Liver (tissue), 2 donors: Measurements from ENCODE around the gene DCTN3.

ENCODE experiments used
- REST ChIP-seq: IDR thresholded peaks from 2 replicates; pipeline ENCODE4 v1.6.1; 2016; ENCODE audit warnings: antibody characterized with exemption, mild to moderate bottlenecking
- TF ChIP-seq, protein P1 (sequence below): fragments of 150-350 bp; IDR thresholded peaks from 2 replicates; pipeline ENCODE4 v1.5.1; 2017; ENCODE audit warnings: improper control_type of control experiment, low read depth, low read length; ENCODE audit not compliant: missing input control
- donor health status: healthy.

- TF ChIP-seq, protein P1, sequence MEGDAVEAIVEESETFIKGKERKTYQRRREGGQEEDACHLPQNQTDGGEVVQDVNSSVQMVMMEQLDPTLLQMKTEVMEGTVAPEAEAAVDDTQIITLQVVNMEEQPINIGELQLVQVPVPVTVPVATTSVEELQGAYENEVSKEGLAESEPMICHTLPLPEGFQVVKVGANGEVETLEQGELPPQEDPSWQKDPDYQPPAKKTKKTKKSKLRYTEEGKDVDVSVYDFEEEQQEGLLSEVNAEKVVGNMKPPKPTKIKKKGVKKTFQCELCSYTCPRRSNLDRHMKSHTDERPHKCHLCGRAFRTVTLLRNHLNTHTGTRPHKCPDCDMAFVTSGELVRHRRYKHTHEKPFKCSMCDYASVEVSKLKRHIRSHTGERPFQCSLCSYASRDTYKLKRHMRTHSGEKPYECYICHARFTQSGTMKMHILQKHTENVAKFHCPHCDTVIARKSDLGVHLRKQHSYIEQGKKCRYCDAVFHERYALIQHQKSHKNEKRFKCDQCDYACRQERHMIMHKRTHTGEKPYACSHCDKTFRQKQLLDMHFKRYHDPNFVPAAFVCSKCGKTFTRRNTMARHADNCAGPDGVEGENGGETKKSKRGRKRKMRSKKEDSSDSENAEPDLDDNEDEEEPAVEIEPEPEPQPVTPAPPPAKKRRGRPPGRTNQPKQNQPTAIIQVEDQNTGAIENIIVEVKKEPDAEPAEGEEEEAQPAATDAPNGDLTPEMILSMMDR, result no peak
- no peak for TF ChIP-seq REST
Measured at GRCh38 chr9:34577400-34578240, 42.7 kb downstream of the DCTN3 start.
